NCI-H1694 treated with DMSO at 0.1 percent for 48 hours (cell line): ENCODE data around the gene INSRR.
A peak's percentile ranks its signal among the peaks of the same experiment; 100 is the strongest.

ENCODE experiments used
- DNase-seq: peaks from one replicate; lab custom pipeline; 2025; lab: John Stamatoyannopoulos, UW

The INSRR gene

DNA sequence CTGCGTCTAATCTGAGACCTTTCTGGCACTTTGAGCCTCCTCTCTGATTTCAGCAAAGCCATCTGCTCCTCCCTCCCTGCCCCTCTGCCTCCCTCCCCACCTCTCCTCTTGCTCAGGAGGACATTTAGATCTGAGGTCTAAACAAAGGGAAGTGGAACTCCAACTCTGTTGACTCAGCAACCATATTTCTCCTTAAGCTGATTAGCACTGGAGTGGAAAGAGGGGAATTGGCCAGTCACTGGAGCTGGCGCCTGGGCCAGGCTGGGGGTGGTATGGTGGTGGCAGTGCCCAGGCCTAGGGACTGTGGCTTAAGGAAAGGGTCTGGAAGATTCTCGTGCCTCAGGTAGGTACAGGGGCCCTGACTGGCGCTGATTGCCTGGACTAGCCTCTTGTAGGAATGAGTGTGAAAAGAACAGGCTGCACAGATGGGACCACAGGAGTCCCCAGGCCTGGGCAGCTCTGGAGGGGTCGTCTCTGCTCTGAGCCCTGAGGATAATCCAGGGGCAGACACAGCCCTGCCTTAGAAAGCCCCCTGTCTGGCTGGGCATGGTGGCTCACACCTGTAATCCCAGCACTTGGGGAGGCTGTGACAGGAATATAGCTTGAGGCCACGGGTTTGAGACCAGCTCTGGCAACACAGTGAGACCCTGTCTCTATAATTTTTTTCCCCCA, 54.2 kb downstream of the INSRR start:
- DNase-seq, result no peak

DNA sequence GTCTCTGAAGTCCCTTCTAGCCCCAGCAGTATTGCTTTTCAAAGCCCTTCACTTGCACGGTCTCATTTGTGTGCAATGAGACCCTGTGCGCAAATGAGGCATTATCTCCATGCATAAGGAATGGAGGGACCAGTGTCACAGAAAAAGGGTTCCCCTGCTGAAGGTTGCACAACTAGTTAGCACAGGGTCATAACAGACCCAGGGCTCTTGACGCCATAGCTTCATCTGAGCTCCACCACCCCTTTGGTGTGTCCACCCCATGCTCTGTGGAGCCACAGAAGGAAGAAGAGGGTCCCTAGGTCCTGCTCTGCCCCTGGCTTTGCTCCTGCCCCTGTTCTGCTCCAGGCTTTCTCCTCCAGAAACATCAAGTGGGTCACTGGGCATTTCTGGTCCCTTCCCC, 54.9 kb downstream of the INSRR start:
- no peak for DNase-seq

DNA sequence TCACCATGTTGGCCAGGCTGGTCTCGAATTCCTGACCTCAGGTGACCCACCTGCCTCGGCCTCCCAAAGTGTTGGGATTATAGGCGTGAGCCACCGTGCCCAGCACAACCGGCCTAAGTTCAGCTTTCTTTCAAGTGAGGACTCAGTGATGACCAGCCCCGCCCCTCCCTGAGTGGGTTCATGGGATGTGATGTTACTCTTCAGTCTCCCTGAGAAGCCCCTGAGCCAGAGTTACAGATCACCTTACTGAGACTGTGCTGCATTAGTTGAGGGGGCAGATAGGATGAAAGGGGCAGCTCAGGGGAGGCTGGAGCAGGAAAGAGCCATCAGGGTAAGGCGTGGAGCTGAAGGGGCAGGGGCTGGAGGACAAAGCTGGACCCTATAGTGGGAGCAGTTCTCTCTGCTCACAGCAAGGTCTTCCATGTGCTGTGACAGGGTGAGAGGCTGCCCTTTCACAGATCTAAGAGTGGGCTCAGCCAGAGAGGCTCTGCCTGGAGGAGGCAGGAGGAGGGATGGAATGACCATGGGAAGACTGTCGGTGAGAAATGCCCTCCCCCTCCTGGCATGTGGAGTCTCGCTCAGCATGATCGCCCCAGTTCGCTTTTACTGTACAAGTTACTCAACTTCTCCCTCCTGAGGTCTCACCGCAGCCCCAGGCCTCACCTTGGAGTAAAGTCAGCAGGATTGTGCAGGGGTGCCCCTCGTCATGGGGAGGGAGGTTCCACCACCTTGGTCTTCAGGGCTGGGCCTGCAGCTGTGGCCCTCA, 55.6 kb downstream of the INSRR start:
- no peak for DNase-seq

DNA sequence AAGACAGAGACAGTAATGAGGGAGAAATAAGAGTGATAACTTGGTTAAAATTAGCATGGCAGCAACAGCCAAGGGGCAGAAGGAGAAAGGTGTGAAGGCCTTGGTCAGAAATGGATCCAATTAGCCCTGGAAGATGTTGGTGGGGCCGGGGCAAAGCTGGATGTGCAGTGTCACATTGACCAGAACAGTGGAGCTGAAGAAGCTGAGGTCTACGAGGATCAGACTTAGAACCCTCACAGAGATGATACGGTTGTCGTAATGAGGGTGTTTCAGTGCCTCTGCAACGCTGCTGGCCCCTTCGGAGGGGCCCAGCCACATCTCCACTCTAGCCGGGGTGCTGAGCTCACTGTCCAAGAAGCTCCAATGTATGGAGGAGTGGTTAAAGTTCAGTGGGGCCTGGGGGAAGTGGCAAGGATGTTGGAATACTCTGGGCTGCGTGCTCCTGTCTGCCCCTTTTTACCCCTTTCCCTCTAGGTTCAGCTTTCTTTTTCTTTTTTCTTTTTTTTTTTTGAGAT, 56.4 kb downstream of the INSRR start:
- DNase-seq, result no peak

DNA sequence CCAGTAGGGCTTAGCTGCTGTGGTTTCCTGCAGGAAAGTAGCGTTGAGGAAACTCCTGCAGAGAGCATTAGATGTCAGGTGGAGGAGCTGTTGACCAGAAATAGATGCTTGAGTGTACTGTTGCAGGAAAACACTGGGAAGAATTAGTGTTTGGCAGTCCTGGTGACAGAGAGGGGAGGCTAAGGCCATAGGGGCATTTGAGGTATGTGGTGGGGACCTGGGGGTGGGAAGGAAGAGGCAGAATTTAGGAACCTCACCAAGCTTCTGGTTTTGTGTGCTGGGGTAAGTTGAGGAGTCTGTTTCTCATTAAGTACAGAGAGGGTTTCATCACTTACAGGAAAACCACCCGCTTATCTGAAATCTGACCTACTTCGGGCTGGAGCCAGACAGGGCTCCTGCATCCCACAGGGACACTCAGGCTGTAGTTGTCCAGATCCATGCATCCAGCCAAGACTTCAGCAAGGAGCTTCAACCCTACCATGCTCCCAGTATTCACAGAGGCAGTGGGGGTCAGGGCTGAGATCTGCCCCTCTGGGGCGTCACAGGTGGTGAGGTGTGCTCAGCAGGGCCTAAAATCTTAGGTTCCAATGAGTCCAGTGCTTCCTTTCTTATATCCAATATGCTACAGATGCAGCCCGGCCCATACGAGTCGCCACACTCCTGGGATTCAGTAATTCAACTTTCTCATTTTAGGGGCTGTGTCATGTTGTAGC, 57.4 kb downstream of the INSRR start:
- DNase-seq, result no peak

DNA sequence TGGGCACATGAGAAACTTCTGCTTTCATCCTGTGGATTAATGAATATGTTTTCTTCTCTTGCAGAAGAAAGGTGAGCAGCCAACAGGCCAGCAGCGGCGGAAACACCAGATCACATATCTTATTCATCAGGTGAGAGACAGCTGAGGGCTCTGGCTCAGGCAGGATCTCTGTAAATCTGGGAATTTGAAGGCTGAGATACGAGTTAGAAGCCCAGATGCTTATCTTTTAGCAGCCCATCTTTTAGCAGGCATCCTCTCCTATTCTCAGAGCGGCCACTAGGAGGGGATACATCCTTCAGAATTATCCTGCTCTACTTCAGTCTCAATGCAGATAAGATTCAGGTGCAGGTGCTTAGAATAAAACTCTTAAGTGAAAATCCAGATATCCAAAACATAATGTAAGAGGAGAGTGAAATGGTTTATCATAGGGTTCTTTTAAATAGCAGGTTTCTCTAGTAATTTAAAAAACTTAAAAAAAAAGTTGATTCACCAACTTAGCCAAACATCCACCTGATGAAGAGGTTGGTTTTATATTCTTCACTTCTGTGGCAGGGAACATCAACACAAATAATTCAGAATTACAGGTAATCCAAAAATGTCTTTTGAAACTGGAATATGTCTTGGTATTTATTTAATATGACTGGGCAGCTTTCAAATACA, 61.6 kb downstream of the INSRR start:
- DNase-seq, result peak; percentile 51

DNA sequence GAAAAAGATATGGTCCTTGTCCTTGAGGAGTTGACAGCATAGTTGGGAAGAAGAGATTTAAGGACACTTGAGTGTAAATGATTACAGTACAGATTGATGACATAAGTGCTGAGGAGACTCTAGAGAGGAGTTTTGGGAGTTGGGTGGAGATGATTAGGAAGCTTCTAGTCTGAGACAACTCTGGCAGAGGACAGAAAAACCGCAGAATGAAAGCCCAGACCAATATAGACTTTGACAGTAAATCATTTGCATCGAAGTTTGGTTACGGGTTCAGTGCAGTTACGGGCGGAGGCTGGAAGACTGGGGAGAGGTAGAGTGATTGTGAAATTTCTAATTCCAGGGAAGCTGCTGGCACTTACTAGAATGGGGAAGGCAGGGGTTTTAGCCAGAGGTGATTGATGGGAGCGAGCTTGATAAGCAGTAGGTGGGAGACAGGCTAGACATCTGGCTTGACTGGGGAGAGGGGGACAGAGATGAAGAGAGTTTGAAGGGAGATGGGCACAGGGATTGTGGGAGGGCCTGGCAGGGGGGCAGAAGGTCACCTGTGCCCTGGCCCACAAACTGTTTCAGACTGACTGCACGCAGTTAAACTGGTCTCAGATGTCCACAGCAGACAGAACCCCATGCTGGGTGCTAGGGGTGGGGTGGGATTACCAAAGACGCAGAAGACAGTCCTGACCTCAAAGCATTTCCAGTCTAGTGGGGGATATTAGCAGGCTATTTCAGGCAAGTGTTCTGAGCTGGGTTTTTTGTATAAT, 62.4 kb downstream of the INSRR start:
- no peak for DNase-seq

DNA sequence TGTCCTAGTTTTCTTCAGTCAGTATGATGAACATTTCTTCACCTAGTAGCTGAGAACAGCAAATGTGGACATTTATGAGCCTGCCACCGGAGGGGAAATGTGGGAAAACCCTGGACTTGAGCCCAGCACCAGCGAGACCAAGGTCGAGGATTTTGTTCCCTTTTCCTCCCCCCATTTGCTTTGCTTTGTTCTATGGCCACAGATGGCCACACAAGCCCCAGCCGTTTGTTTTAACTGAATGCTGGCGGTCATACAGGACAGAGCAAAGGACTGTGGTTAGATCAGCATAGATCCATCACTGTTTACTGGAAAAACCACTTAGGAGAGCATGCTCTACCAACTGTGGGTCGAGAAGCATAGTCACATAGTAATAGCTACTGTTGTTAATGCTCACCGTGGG, 63.1 kb downstream of the INSRR start:
- DNase-seq, result no peak

DNA sequence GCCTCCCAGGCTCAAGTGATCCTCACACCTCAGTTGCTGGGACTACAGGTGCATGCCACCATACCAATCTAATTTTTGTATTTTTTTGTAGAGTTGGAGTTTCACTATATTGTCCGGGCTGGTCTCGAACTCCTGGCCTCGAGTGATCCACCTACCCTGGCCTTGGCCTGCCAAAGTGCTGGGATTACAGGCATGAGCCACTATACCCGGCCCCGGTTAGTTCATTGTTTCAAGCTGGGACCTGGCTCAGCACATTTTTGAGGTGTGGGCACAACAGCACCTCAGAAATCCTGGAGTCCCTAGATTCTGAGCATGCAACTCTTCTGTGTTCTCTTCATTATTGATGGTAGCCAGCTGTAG, 63.6 kb downstream of the INSRR start:
- DNase-seq, result no peak

DNA sequence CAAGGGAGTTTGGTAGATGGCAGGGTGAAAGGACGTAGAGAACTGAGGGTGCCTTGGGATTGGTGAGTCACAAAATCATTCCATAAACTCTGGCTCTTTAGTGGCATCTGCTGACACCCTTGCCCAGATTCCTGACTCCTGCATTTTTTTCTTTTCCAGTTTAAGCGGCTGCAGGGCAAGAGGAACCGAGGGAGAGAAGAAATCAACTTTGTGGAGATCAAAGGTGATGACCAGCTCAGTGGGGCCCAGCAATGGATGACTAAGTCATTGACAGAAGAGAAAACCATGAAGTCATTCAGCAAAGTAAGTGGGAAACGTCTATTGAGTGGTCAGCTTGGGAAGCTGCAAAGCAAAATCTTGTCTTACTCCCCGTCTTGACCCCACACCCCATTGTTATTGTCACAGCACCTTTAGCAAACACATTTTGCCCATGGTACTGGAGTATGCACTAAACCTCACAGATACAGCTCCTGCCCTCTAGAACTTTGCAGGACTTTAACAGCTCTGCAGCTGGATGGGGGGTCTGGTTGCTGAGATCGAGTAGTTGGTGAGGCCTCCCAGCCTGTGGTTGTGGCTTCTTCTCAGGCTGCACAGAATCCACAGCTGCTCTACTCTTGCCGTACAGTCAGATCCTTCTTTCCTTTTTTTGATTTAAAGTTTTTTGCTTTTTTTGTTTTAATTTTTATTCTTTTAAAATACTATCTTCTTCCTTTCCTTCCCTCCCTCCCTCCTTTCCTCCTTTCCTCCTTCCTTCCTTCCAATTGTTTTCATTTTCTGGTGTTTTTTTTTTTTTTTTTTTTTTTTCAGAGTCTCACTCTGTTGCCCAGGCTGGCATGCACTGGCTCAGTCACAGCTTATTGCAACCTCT, 64.2 kb downstream of the INSRR start:
- DNase-seq, result no peak
